HEK293T (cell line): ENCODE results near the gene TP53INP2.

Source experiments
- BHLHE40 ChIP-seq: fragments of 450-650 bp; IDR thresholded peaks from 2 replicates; pipeline ENCODE4 v1.6.1; 2016; ENCODE audit warnings: mild to moderate bottlenecking, moderate library complexity, borderline replicate concordance
- CTBP1 ChIP-seq: fragments of 450-650 bp; IDR thresholded peaks from 2 replicates; pipeline ENCODE4 v1.6.1; 2016; ENCODE audit warnings: borderline replicate concordance
- ELF4 ChIP-seq: fragments of 450-650 bp; IDR thresholded peaks from 2 replicates; pipeline ENCODE4 v1.6.1; 2017; ENCODE audit warnings: antibody characterized with exemption
- FOXA1 ChIP-seq: fragments of 450-650 bp; IDR thresholded peaks from 2 replicates; pipeline ENCODE4 v1.6.1; 2016; ENCODE audit warnings: mild to moderate bottlenecking
- FOXK2 ChIP-seq: fragments of 450-650 bp; IDR thresholded peaks from 2 replicates; pipeline ENCODE4 v1.6.1; 2016; ENCODE audit warnings: mild to moderate bottlenecking
- FOXM1 ChIP-seq: fragments of 450-650 bp; IDR thresholded peaks from 2 replicates; pipeline ENCODE4 v1.6.1; 2017; ENCODE audit warnings: mild to moderate bottlenecking, borderline replicate concordance
- SP1 ChIP-seq: fragments of 450-650 bp; IDR thresholded peaks from 2 replicates; pipeline ENCODE4 v1.6.1; 2017
- SUZ12 ChIP-seq: fragments of 450-650 bp; IDR thresholded peaks from 2 replicates; pipeline ENCODE4 v1.6.1; 2016; ENCODE audit warnings: mild to moderate bottlenecking
- ZNF384 ChIP-seq: fragments of 450-650 bp; IDR thresholded peaks from 2 replicates; pipeline ENCODE4 v1.6.1; 2016

- TF ChIP-seq FOXM1 (no peak), ELF4 (no peak), CTBP1 (no peak), ZNF384 (no peak), BHLHE40 (no peak), FOXK2 (no peak), FOXA1 (no peak), SP1 (no peak), SUZ12 (no peak)
These were observed 9.2 kb downstream of the TP53INP2 start for GRCh38 chr20:34713194-34713943.
